HG02763 (cell line): ENCODE data around the gene ESYT1.
"Not testable (repeated sequence)": the region's sequence is repeated elsewhere in the genome, so short reads cannot be mapped to it uniquely, and the experiment has no call there.

Source experiments
- ATAC-seq: cut with Tn5 transposase; IDR thresholded peaks from one replicate; pipeline ENCODE4 v1.9.1; 2021; ENCODE audit warnings: mild to moderate bottlenecking, moderate library complexity; ENCODE audit not compliant: unreplicated experiment

ESYT1 gene

DNA sequence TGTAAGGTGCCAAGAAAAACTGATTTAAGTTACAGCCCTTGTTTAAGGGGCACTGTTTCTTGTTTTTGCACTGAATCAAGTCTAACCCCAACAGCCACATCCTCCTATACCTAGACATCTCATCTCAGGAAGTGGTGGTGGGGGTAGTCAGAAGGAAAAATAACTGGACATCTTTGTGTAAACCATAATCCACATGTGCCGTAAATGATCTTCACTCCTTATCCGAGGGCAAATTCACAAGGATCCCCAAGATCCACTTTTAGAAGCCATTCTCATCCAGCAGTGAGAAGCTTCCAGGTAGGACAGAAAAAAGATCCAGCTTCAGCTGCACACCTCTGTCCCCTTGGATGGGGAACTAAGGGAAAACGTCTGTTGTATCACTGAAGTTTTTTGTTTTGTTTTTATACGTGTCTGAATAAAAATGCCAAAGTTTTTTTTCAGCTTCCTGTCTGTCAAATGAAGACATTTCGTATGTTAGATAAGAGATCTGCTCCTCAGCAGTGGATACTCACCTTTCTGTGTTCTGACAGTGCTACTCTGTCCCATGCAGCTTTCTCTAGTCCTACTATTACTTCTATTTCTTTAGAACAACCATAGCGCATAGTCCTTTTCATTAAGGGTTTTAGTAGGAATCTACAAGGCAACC is 24.9 kb upstream of the ESYT1 start:
- ATAC-seq = no peak

DNA sequence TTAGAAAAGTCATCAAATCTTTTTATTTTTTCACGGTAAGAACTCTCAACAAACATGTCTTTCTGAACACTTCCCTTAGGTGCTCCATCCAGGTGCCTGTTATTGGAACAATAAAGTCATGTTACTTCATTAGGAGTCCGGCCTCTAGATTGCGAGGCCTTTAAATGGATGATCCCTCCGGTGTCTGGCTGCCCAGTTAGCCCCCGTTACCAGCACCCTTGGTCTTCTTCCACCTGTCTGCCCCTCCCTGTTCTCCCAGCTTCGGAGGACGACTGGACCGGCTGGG is 24.3 kb upstream of the ESYT1 start:
- no peak for ATAC-seq

DNA sequence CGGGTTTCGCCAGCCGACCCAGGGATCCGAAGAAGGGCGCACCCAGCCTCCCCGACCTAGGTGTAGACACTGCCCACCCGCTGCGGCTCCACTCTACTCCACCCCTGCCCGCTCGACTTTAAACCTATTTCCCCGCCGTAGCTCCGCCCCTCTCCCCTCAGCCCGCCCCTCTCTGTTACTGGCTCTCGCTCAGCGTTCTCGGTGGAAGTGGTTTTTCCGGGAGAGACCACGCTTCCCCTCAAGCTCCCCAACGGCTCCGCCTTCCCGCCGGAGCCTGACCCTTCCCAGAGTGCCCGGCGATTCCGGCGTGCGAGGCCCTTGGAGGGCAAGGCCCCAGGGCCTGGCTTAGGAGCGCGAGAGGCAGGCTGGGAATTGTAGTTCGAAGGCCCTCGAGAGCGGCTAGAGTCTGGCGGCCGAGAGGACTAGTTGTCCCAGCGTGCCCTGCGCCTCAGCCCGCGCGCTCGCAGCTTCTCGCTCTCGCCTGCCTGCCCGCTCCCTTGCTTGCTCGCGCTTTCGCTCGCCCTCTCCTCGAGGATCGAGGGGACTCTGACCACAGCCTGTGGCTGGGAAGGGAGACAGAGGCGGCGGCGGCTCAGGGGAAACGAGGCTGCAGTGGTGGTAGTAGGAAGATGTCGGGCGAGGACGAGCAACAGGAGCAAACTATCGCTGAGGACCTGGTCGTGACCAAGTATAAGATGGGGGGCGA is 23.8 kb upstream of the ESYT1 start, which contains the start of gene PA2G4:
TSS of gene PA2G4 (plus strand) at position 451 of the 706 bp plus-strand sequence. CDS start at position 630, 179 bp downstream.
- peak; percentile 93 for ATAC-seq

DNA sequence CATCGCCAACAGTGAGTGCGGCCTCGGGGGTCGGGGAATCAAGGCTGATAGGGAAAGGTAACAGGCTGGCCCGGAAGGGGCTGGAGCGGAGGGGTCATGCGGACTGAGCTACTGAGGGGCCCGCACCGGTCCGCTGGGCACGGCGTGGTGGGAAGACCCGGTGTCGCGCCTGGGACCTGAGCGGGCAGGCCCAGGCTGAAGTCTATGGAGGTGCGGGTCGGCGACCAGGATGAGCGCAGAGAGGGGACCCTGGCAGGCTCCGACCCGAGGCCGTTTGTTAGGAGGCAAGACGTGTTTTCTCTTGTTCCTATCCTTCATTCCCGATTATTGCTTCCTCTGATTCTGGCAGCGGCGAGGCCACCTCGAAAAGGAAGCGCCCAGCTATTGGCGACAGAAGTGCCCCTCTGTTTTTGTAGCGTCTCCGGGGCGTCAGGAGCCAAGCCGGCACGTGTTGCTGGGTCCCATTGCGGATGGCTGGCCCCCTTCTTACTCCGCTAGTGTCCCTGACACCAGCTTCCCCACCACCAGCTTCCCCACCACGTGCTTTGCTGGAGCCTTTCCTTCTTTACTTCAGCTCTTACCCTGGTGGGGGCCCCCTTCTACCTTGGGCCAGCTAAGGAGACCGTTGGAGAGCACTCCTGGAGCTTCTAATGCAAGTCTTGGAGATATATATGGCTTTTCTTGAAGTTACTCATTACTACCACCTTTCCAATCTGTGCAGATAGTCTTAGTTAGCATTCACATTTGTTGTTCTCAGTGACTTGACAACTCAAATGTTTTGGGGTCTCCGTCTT is 23.1 kb upstream of the ESYT1 start:
- ATAC-seq = peak; percentile 8

DNA sequence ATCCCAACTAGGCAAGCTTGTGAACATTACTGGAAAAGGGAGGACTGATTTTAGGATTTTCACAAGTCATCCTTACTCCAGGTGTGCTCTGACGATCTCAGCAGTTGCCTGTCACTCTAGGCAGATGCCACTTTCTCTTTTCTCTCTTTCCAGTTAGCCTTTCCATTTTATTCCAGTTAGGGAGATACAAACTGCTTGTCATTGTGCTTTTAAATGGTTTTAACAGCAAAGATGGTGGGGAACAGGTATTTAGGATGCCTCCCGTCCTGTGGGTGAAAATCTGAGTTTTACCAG is 22.5 kb upstream of the ESYT1 start:
- no peak for ATAC-seq

DNA sequence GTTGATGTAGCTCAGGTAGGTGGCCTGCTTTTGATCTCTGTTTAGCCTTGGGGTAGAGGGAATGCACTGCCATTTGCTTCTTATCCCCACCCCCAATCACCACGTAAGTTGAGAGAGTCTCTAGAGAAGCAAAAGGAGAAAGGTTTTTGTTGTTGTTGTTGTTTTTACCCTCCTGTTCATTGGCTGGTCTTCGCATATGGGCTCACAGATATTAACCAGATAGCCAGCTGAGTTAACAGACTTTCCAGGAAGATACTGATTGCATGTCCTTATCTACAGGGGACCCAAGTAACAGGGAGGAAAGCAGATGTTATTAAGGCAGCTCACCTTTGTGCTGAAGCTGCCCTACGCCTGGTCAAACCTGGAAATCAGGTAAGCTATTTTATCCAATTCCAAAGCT is 20.8 kb upstream of the ESYT1 start:
- ATAC-seq = no peak

DNA sequence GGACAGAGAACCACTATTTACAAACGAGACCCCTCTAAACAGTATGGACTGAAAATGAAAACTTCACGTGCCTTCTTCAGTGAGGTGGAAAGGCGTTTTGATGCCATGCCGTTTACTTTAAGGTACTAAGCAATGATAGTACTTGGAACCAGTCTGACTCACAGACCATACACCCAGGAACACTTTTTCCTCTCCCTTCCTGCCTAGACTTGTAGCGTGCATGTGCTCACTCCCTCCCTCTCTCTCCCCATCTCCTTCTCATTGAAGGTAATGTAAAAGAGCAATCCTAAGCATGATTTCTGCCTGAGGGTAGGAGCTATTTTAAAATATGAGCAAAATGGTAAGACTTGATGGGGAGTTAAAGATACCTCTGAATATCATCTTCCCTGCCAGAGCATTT is 17.5 kb upstream of the ESYT1 start:
- no peak for ATAC-seq

DNA sequence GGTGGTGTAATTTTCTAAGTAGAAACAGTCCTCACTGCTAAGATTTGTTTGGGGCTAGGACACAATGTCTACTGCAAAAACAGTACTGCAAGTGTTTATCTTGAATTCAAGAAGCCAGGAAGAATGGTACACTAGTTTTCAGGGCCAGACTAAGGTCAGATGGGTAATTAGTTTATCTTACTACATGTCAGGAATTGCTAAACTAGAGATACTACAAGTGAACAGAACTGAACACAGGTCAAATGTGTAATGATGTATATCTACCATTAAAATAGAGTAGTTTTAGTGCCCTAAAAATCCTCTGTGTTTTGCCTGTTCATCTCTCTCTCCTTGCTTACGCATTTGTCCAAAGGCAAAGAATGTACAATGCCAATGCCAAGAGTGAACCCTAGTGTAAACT is 14.0 kb upstream of the ESYT1 start:
- no peak for ATAC-seq

DNA sequence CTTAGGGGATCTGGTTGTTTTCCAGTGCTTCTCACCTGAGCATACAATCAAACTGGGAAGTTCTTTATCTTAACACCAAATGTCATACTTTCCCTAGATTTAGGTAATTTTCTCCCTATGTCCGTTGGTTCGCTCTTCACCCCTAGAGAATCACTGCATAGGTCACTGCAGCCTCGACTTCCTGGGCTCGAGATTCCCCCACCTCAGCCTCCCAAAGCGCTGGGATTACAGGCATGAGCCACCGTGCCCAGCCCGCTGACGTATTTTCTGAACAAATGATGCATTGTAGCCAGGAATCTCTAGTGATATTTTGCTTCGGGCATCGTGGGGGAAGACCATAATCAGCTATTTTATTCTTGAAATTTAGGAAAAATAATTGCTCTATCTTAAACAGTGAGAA is 12.7 kb upstream of the ESYT1 start:
- ATAC-seq = no peak

DNA sequence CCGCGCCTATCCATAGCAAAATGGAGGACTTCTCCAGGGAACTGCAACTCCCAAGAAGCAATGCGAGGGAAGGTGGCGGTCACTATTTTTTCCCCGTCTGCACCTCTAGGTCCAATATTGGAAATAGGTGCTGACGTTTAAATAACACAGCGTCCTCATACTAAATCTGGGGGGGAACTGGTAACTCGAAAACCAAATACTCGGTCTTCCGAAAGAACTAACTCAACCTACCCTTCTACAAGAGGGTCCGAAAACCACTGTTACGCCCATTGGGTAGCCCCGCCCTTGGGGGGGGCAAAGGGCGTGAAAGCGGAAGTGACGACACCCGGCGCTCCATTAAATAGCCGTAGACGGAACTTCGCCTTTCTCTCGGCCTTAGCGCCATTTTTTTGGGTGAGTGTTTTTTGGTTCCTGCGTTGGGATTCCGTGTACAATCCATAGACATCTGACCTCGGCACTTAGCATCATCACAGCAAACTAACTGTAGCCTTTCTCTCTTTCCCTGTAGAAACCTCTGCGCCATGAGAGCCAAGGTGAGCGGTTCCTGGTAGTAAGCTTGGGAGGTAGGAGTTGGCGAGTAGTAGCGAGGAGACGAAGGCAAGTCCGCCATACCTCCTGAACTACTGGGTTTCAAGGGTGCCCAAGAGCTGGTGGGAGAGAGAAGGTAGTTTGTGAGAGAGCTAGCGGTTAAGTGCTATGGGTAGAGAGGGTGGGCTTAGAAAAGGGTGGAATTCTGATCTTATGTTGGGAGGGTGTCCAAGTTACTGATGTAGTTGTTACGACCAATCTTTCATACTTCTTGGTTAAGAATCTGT is 11.6 kb upstream of the ESYT1 start, which contains the start of gene RPL41:
TSS of gene RPL41 (plus strand) at position 367 of the 815 bp plus-strand sequence.
- peak; percentile 48 for ATAC-seq

DNA sequence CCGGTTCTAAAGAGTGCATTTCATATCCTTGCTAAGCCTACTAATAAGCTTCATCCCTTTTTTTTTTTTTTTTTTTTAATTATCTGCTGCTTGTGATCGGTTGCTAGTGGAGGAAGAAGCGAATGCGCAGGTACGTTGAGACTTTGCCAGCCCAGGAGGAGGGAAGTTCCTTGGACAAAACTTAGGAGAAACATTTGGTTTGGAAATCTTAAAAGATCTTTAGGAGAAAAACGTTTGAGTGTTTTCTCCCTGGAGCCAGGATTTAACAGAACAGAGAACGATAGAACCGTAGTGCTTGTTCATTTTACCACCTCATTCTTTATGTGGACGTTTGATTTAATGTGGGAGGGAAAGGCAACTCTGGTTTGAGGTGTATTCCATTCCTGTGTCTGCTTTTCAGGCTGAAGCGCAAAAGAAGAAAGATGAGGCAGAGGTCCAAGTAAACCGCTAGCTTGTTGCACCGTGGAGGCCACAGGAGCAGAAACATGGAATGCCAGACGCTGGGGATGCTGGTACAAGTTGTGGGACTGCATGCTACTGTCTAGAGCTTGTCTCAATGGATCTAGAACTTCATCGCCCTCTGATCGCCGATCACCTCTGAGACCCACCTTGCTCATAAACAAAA is 10.9 kb upstream of the ESYT1 start:
- not testable (repeated sequence) for ATAC-seq

DNA sequence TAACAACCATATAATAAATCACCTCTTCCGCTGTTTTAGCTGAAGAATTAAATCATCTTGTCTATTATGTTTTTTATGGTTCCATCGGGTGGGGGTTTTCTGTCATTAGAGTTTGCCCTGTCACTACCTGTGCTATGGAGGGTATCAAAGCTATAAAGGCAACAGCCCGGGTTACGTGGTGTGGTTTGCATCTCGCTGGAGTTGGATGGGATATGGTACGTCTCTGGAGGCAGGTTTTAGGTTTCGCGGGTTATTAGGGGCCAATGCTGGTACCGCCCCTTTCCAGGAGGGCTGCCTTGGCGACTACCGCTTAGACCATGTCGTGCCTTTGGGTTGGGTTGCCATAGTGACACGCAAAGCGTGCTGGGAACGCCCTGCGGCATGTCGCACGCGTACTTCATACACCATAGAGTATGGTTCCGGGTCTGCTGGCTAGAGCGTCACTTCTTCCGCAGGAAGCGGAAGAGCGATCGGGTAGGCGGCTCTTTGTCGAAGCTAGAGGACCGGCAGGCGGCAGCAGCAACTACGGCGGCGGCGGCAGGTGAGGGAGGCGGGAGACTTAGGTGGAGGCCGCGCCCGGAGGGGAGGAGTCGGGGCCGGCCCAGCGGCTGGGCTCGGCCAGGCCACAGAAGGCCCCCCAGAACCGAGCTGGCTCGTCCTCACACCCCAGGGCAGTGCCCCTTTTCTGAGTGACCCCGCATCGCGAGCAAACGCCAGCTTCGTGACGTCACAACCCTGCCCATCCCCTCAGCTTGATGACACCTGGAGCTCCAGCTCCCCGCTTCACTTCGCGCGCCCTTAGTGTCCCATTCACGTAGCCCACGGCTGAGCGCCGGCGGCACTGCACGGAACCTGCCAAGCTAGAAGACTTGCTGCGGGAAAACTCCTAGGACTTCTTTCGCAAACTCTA is 10.0 kb upstream of the ESYT1 start, which contains the start of gene ZC3H10:
TSS of gene ZC3H10 (plus strand) at position 489 of the 910 bp plus-strand sequence. CDS start 2,297 bp downstream, outside the sequence.
- peak; percentile 75 for ATAC-seq

DNA sequence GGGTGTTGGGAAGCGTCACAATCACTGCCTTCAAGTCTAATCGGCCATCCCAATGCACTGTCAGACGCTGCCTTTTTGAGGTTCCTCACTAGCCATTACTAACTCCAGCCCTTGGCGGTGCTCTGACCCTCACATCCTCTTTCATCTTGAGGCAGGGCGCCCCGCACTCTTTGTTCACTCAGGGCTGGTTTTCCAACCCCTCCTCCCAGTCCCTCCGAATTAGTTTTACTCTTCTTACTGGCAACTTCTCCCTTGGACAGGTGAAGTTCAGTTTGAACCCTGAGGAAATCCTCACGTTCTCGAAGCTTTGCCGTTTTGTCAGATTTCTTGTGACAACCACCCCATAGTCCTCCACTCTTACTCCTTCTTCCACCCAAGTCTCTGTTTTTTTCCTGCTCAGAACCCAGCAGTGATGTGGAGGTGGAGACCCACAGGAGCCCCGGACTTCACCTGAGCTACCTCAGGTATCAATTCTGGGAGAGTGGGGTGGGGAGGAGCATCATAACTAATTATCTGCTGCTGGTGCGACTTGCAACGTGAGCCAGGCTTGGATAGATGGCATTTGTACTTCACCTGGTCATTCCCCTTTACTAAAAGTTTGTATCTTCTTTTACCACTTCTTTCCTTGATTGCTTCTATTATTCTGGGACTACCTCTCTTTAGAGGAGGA is 9.2 kb upstream of the ESYT1 start:
- no peak for ATAC-seq

DNA sequence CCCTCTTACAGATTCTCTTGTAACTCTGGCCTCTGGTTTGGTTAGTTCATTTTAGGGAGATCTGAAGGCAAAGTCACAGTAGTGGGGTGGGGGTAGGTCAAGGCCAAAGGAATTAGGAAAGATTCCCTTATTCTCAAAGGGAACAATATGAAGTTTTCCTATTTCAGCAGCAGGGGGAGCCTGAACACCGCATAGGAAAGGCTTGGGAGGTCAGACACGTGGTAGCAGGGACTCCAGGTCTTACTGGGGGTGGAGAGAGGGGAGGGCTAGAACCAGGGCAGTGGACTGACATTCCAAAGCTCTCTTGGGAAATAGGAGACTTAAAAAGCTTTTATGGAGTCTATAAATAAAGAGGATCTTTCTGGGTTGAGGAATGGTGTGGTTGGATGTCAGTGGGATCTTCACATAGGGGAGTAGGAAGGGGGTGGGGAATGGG is 8.7 kb upstream of the ESYT1 start:
- ATAC-seq = no peak

DNA sequence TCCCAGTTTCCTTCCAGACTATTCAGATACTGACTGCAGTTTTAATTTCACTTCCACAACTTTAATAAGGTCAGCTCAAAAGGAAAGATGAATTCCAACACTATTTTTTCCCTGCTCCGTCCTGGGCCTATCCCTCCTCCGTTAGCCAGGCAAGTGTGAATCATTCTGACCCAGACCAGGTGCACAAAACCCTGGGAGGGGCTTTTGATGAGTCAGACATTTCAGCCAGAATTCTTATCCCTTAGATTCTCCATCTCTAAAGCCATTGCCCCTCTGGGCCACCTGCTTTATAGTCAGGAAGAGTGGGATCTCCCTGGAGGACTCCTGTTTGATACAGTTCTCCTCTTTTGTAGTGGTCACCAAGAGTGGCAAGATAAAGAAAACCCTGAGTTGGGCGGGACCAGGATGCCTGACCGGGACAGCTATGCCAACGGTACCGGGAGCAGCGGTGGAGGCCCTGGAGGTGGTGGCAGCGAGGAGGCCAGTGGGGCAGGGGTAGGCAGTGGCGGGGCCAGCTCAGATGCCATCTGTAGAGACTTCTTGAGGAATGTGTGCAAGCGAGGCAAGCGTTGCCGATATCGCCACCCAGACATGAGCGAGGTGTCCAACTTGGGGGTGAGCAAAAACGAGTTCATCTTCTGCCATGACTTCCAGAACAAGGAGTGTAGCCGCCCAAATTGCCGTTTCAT is 7.8 kb upstream of the ESYT1 start:
- ATAC-seq = no peak

DNA sequence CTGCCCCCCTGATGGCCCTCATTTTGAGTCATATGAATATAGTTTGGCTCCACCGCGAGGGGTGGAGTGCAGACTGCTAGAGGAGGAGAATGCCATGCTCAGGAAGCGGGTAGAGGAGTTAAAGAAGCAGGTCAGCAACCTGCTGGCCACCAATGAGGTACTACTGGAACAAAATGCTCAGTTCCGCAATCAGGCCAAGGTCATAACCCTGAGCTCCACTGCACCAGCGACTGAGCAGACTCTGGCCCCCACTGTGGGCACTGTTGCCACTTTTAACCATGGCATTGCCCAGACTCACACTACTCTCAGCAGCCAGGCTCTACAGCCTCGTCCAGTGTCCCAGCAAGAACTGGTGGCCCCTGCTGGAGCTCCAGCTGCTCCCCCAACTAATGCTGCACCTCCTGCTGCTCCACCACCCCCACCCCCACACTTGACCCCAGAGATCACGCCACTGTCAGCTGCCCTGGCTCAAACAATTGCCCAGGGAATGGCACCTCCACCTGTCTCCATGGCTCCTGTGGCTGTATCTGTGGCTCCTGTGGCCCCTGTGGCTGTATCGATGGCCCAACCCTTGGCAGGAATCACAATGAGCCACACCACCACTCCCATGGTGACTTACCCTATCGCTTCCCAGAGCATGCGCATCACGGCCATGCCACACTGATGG is 6.7 kb upstream of the ESYT1 start:
- ATAC-seq = no peak

DNA sequence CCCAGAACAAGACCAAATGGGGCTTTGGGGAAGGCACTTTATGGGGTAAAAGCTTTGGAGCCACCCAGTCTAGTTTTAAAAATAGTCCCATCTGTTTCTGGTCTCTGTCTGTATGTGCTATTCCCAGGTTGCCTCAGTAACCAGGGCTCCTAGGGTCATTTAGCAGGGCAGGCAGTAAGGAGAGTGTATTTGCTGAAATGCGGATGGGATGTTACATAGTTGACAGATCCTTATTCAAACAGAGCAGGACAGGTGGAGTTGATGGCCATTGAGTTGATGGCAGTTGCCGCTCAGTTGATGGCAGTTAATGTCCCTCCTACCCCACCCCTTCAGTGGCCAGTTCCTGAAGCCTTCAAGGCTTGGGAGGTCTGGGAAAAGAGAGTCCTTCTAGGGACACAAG is 5.4 kb upstream of the ESYT1 start:
- no peak for ATAC-seq

DNA sequence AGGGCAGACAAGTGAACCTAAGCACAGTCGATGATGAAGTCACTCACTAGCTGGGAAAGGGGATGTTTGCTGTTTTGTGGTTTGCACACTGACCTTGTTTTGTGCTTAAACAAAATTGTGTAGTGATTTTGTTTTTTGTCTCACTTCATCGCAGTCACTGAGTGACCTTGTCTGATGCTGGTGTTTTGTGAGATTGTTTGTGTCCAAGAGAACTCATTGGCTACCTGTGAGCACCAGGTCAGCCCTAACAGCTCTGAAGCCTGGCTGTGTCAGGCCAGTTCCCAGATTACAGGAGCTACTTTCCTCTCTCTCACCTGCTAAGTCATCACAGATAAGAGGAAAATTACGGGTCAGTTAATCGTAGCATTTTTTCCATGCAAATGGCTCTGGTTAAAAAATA is 3.9 kb upstream of the ESYT1 start:
- ATAC-seq = no peak
